Measurements from ENCODE around the gene PLA2G4F. TPM values are rescaled to one million over a fixed set of nuclear protein-coding genes. Genes with fewer than 3 reads are reported as not detected.

The PLA2G4F gene
- total RNA-seq, 1 donor from 2014 or later = not detected

DNA sequence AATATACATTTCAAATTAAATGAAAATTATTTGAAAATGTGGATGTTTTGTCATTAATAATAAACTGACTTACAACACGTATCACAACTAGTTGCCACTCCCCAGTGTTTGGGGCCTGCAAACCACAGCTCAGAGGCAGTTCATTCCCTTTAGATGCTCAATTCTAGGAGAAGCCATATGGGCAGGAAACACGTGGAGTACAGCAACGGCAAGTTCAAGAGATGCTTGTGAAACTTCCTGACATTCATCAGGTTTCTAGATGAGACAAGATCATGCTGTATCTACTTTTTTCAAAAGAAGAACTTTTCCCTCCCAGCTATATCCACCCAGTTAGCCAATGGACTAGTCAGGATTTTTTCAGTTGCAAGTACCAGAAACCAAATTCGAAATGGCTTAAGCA lies 44.5 kb downstream of the PLA2G4F start:
- no peak overlapping the region for H3K4me3 Mint-ChIP-seq (ENCODE audit: unreplicated experiment)

DNA sequence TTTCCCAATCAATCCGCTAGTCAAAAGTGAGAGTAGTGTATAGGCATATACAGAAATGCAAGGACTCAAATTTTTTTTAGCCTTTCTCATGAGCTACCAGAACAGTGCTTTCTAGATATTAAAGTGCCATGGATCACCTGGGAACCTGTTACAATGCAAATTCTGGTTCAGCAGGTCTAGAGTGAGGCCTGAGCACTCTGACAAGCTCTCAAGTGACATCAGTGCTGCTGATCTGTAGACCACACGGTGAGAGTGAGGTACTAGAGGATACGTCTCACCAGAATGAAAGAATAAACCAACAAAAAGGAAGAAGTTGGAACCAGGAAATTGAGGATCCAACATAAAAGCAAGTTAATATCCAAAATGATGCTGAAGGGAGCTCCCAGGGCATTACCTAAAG lies 46.1 kb downstream of the PLA2G4F start:
- no peak overlapping the region for H3K4me3 Mint-ChIP-seq (ENCODE audit: unreplicated experiment)
- TF ChIP-seq, protein P1, sequence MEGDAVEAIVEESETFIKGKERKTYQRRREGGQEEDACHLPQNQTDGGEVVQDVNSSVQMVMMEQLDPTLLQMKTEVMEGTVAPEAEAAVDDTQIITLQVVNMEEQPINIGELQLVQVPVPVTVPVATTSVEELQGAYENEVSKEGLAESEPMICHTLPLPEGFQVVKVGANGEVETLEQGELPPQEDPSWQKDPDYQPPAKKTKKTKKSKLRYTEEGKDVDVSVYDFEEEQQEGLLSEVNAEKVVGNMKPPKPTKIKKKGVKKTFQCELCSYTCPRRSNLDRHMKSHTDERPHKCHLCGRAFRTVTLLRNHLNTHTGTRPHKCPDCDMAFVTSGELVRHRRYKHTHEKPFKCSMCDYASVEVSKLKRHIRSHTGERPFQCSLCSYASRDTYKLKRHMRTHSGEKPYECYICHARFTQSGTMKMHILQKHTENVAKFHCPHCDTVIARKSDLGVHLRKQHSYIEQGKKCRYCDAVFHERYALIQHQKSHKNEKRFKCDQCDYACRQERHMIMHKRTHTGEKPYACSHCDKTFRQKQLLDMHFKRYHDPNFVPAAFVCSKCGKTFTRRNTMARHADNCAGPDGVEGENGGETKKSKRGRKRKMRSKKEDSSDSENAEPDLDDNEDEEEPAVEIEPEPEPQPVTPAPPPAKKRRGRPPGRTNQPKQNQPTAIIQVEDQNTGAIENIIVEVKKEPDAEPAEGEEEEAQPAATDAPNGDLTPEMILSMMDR (IDR thresholded peaks at IDR 0.05) = no peak
- no peak for DNase-seq (ENCODE audit: low spot score)
- peaks cover 31% of the 10 kb centered on the region for H3K27me3 Mint-ChIP-seq (ENCODE audit: low read depth)
- H3K27ac Mint-ChIP-seq (ENCODE audit: unreplicated experiment) = no peak overlapping the region
- no peaks in the 10 kb centered on the region for H3K4me1 Mint-ChIP-seq (ENCODE audit: low read depth)
- peaks cover 5% of the 10 kb centered on the region for H3K36me3 Mint-ChIP-seq (ENCODE audit: low read depth)
- H3K9me3 Mint-ChIP-seq (ENCODE audit: low read depth) = peaks cover 21% of the 10 kb centered on the region

More for the DNA sequence above, 44.5 kb downstream of the PLA2G4F start:
- DNase-seq (ENCODE audit: low spot score) = no peak
- Mint-ChIP-seq H3K36me3 (ENCODE audit: low read depth) (peaks cover 5% of the 10 kb centered on the region), H3K9me3 (ENCODE audit: low read depth) (peaks cover 25% of the 10 kb centered on the region), H3K4me1 (ENCODE audit: low read depth) (no peaks in the 10 kb centered on the region), H3K27me3 (ENCODE audit: low read depth) (peaks cover 34% of the 10 kb centered on the region), H3K27ac (ENCODE audit: unreplicated experiment) (no peak overlapping the region)
- TF ChIP-seq, protein P1 (IDR thresholded peaks at IDR 0.05) = no peak

DNA sequence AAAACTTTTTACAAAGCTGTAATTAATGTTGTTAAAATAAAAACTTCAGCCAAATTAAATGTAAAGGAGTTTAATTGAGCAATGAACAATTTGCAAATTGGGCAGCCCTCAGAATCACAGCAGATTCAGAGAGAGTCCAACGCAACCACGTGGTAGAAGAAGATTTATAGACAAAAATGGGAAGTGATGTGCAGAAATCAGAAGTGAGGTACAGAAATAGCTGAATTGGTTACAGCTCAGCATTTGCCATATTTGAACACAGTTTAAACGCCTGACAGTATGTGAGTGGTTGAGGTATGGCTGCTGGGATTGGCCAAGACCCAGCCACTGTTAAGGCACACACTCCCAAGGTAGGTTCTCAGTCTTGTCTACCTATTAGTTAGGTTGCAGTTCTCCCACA lies 47.6 kb downstream of the PLA2G4F start:
- H3K36me3 Mint-ChIP-seq (ENCODE audit: low read depth) = peaks cover 5% of the 10 kb centered on the region
- no peak overlapping the region for H3K4me3 Mint-ChIP-seq (ENCODE audit: unreplicated experiment)
- peaks cover 21% of the 10 kb centered on the region for H3K9me3 Mint-ChIP-seq (ENCODE audit: low read depth)
- DNase-seq (ENCODE audit: low spot score) = no peak
- H3K4me1 Mint-ChIP-seq (ENCODE audit: low read depth) = no peaks in the 10 kb centered on the region
- no peak overlapping the region for H3K27ac Mint-ChIP-seq (ENCODE audit: unreplicated experiment)
- H3K27me3 Mint-ChIP-seq (ENCODE audit: low read depth) = peaks cover 25% of the 10 kb centered on the region
- TF ChIP-seq, protein P1 (IDR thresholded peaks at IDR 0.05) = no peak

DNA sequence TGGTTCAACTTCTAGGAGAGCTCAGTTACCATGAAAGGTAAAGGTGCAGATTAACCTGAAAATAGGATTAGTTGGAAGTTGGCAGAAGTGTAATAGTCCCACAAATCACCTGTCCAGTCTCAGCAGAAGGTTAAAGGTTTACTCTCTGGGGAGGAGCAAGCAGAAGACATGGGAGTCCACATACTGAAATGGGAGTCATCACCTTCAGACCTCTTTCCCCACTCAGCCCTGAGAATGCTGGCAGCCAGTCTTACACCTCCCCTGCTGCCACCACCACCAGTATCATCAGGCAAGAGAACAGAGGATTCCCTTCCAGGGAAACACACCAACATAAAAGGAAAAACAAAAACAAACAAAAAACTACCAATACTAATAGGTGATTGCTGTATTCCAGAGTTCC lies 48.2 kb downstream of the PLA2G4F start:
- Mint-ChIP-seq H3K27me3 (ENCODE audit: low read depth) (peaks cover 25% of the 10 kb centered on the region), H3K36me3 (ENCODE audit: low read depth) (peaks cover 5% of the 10 kb centered on the region), H3K9me3 (ENCODE audit: low read depth) (peaks cover 15% of the 10 kb centered on the region), H3K4me3 (ENCODE audit: unreplicated experiment) (no peak overlapping the region), H3K4me1 (ENCODE audit: low read depth) (no peaks in the 10 kb centered on the region), H3K27ac (ENCODE audit: unreplicated experiment) (no peak overlapping the region)
- DNase-seq (ENCODE audit: low spot score) = no peak
- TF ChIP-seq, protein P1 (IDR thresholded peaks at IDR 0.05) = no peak

DNA sequence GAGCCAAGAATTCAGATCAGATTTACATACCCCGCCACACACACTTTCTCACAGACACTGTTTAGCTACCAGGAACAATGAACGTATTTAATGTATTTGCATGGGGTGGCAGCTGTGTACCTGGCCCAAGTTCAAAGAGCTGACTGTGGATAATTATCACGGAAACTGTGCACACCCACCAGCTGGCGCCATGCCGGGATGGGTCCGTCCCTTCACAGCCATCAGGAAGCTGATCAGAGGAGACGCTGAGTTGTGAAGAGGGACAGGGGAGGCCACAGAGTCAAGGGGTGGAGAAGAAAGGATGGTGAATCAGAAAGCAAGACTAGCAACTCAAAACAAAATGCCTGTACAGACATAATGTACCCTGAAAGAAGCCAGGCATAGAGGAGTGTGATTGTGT lies 49.0 kb downstream of the PLA2G4F start:
- Mint-ChIP-seq H3K9me3 (ENCODE audit: low read depth) (peaks cover 12% of the 10 kb centered on the region), H3K4me3 (ENCODE audit: unreplicated experiment) (no peak overlapping the region), H3K4me1 (ENCODE audit: low read depth) (peaks cover 4% of the 10 kb centered on the region), H3K27me3 (ENCODE audit: low read depth) (peaks cover 23% of the 10 kb centered on the region), H3K36me3 (ENCODE audit: low read depth) (peaks cover 5% of the 10 kb centered on the region), H3K27ac (ENCODE audit: unreplicated experiment) (no peak overlapping the region)
- no peak for DNase-seq (ENCODE audit: low spot score)
- TF ChIP-seq, protein P1 (IDR thresholded peaks at IDR 0.05) = no peak
